CD4-positive, alpha-beta T cell treated with Interleukin-12 subunit alpha and Interleukin-12 subunit beta, for 1 hour (primary cell): ENCODE results near the gene TMEM209.
"Not testable (repeated sequence)": the region's sequence is repeated elsewhere in the genome, so short reads cannot be mapped to it uniquely, and the experiment has no call there.

Experiments used
- DNase-seq: peaks from one replicate; pipeline ENCODE4 v3.0.0-alpha.2; 2020

Gene TMEM209

GRCh38 chr7:130216750-130217149, 11.5 kb upstream of the TMEM209 start:
- no peak for DNase-seq

- no peak for DNase-seq
These were observed 10.8 kb upstream of the TMEM209 start for GRCh38 chr7:130216025-130216424.

GRCh38 chr7:130213828-130214227, 8.6 kb upstream of the TMEM209 start:
- no peak for DNase-seq

GRCh38 chr7:130210181-130210935, 5.2 kb upstream of the TMEM209 start:
- DNase-seq = no peak

GRCh38 chr7:130208516-130208915, 3.3 kb upstream of the TMEM209 start:
- DNase-seq = no peak

- no peak for DNase-seq
These were observed 2.4 kb upstream of the TMEM209 start, which contains the start of gene SSMEM1 for GRCh38 chr7:130207642-130208041. TSS of gene SSMEM1 (plus strand) at chr7:130207860. CDS start at chr7:130207911, 51 bp downstream.

GRCh38 chr7:130207033-130207432, 1.8 kb upstream of the TMEM209 start:
- DNase-seq = no peak

GRCh38 chr7:130201796-130202195, 3.4 kb downstream of the TMEM209 start:
- no peak for DNase-seq

- DNase-seq = no peak
These were observed 8.1 kb downstream of the TMEM209 start for GRCh38 chr7:130197094-130197493.

GRCh38 chr7:130196476-130196875, 8.7 kb downstream of the TMEM209 start:
- no peak for DNase-seq

- DNase-seq = no peak
These were observed 9.8 kb downstream of the TMEM209 start for GRCh38 chr7:130195396-130195795.

GRCh38 chr7:130191791-130192190, 13.4 kb downstream of the TMEM209 start:
- DNase-seq = no peak

- no peak for DNase-seq
These were observed 15.9 kb downstream of the TMEM209 start for GRCh38 chr7:130189343-130189742.

- no peak for DNase-seq
These were observed 17.8 kb downstream of the TMEM209 start for GRCh38 chr7:130187360-130187759.

- DNase-seq = not testable (repeated sequence)
These were observed 20.9 kb downstream of the TMEM209 start for GRCh38 chr7:130184349-130184748.

GRCh38 chr7:130182990-130183389, 22.2 kb downstream of the TMEM209 start:
- no peak for DNase-seq

- DNase-seq = no peak
These were observed 24.0 kb downstream of the TMEM209 start for GRCh38 chr7:130181263-130181605.

GRCh38 chr7:130180571-130181262, 24.5 kb downstream of the TMEM209 start:
- no peak for DNase-seq

- DNase-seq = no peak
These were observed 25.6 kb downstream of the TMEM209 start for GRCh38 chr7:130179631-130180030.

- no peak for DNase-seq
These were observed 27.0 kb downstream of the TMEM209 start for GRCh38 chr7:130178251-130178650.

- DNase-seq = no peak
These were observed 30.8 kb downstream of the TMEM209 start for GRCh38 chr7:130174237-130174959.

- no peak for DNase-seq
These were observed 43.0 kb downstream of the TMEM209 start for GRCh38 chr7:130162196-130162595.

GRCh38 chr7:130160455-130160854, 44.8 kb downstream of the TMEM209 start:
- DNase-seq = no peak

- DNase-seq = no peak
These were observed 45.2 kb downstream of the TMEM209 start for GRCh38 chr7:130160023-130160422.
